H9 (cell line): ENCODE measurements around the gene SCIN. TPM values are rescaled to one million over a fixed set of nuclear protein-coding genes. Genes with fewer than 3 reads are reported as not detected.

ENCODE experiments used
- DNase-seq: peaks from one replicate; pipeline ENCODE4 v3.0.0-alpha.2; 2017
- H2AFZ ChIP-seq: one replicate; pipeline ENCODE4 v1.6.1; 2013; ENCODE audit warnings: mild to moderate bottlenecking, low read length, control low read depth, moderate library complexity
- H2AK5ac ChIP-seq: 2 replicates; pipeline ENCODE4 v1.6.1; 2013; ENCODE audit warnings: low read length, control low read depth, mixed read lengths; ENCODE audit not compliant: insufficient read length
- H2BK120ac ChIP-seq: one replicate; pipeline ENCODE4 v1.6.1; 2013; ENCODE audit warnings: low read depth, mild to moderate bottlenecking, low read length, control low read depth, inconsistent platforms; ENCODE audit not compliant: poor library complexity, severe bottlenecking
- H2BK12ac ChIP-seq: 2 replicates; pipeline ENCODE4 v1.6.1; 2013; ENCODE audit warnings: low read length, control low read depth, mixed read lengths, low read depth; ENCODE audit not compliant: insufficient read length
- H2BK15ac ChIP-seq: 2 replicates; pipeline ENCODE4 v1.6.1; 2013; ENCODE audit warnings: low read depth, low read length, control low read depth
- H2BK20ac ChIP-seq: one replicate; pipeline ENCODE4 v1.6.1; 2013; ENCODE audit warnings: low read depth, mild to moderate bottlenecking, low read length, control low read depth, inconsistent platforms; ENCODE audit not compliant: poor library complexity, severe bottlenecking
- H2BK5ac ChIP-seq: 2 replicates; pipeline ENCODE4 v1.6.1; 2013; ENCODE audit warnings: low read length, control low read depth, mixed read lengths; ENCODE audit not compliant: insufficient read length
- H3K14ac ChIP-seq: 2 replicates; pipeline ENCODE4 v1.6.1; 2013; ENCODE audit warnings: low read length, control low read depth; ENCODE audit not compliant: insufficient read depth
- H3K18ac ChIP-seq: 2 replicates; pipeline ENCODE4 v1.6.1; 2013; ENCODE audit warnings: low read depth, mild to moderate bottlenecking, mixed read lengths, low read length, control low read depth; ENCODE audit not compliant: insufficient read length
- H3K23ac ChIP-seq: 2 replicates; pipeline ENCODE4 v1.6.1; 2013; ENCODE audit warnings: low read length, control low read depth, mixed read lengths, low read depth; ENCODE audit not compliant: insufficient read length
- H3K23me2 ChIP-seq: 2 replicates; pipeline ENCODE4 v1.6.1; 2013; ENCODE audit warnings: low read depth, mild to moderate bottlenecking, mixed read lengths, low read length, control low read depth; ENCODE audit not compliant: insufficient read length, poor library complexity, severe bottlenecking
- H3K27ac ChIP-seq: 2 replicates; pipeline ENCODE4 v1.5.1; 2013; ENCODE audit warnings: low read length, control low read depth, mixed read lengths, low read depth; ENCODE audit not compliant: insufficient read length
- H3K27me3 ChIP-seq: 2 replicates; pipeline ENCODE4 v1.6.1; 2013; ENCODE audit warnings: low read length, control low read depth, inconsistent platforms; ENCODE audit not compliant: insufficient read depth
- H3K4ac ChIP-seq: 2 replicates; pipeline ENCODE4 v1.6.1; 2013; ENCODE audit warnings: low read depth, mild to moderate bottlenecking, control low read depth, inconsistent platforms, low read length, moderate library complexity
- H3K4me1 ChIP-seq: 2 replicates; pipeline ENCODE4 v1.6.1; 2013; ENCODE audit warnings: low read length, control low read depth, inconsistent platforms; ENCODE audit not compliant: insufficient read depth
- H3K4me2 ChIP-seq: 2 replicates; pipeline ENCODE4 v1.6.1; 2013; ENCODE audit warnings: low read length, control low read depth, mixed read lengths; ENCODE audit not compliant: insufficient read length, insufficient read depth
- H3K56ac ChIP-seq: 2 replicates; pipeline ENCODE4 v1.6.1; 2013; ENCODE audit warnings: low read depth, mild to moderate bottlenecking, mixed read lengths, low read length, control low read depth; ENCODE audit not compliant: insufficient read length
- H3K79me1 ChIP-seq: 2 replicates; pipeline ENCODE4 v1.6.1; 2013; ENCODE audit warnings: low read depth, mild to moderate bottlenecking, moderate library complexity, low read length, control low read depth, inconsistent platforms; ENCODE audit not compliant: insufficient read depth, poor library complexity, severe bottlenecking
- H3K79me2 ChIP-seq: 2 replicates; pipeline ENCODE4 v1.6.1; 2013; ENCODE audit warnings: low read length, control low read depth, inconsistent platforms; ENCODE audit not compliant: insufficient read depth
- H3K9ac ChIP-seq: 2 replicates; pipeline ENCODE4 v1.6.1; 2013; ENCODE audit warnings: low read length, control low read depth, mixed read lengths; ENCODE audit not compliant: insufficient read length; ENCODE audit errors: extremely low read depth
- H3K9me3 ChIP-seq: one replicate; pipeline ENCODE4 v1.6.1; 2013; ENCODE audit warnings: low read depth, low read length, inconsistent platforms; ENCODE audit not compliant: control insufficient read depth
- H3T11ph ChIP-seq: one replicate; pipeline ENCODE4 v1.6.1; 2013; ENCODE audit warnings: mild to moderate bottlenecking, low read length, control low read depth, inconsistent platforms
- H4K20me1 ChIP-seq: one replicate; pipeline ENCODE4 v1.6.1; 2013; ENCODE audit not compliant: control insufficient read depth, insufficient read length, insufficient read depth
- H4K5ac ChIP-seq: 2 replicates; pipeline ENCODE4 v1.6.1; 2013; ENCODE audit warnings: low read depth, mild to moderate bottlenecking, mixed read lengths, low read length, control low read depth; ENCODE audit not compliant: insufficient read length
- H4K8ac ChIP-seq: replicated peaks from 2 replicates; pipeline ENCODE4 v1.6.1; 2013; ENCODE audit warnings: low read length, control low read depth, mixed read lengths, low read depth; ENCODE audit not compliant: insufficient read length
- H4K91ac ChIP-seq: 2 replicates; pipeline ENCODE4 v1.6.1; 2013; ENCODE audit warnings: low read depth, mild to moderate bottlenecking, moderate library complexity, mixed read lengths, low read length, control low read depth; ENCODE audit not compliant: insufficient read length
- H3K27ac Mint-ChIP-seq, 3 experiments: 2 replicates in 2 of 3; 3 replicates in 1 of 3; pipeline ENCODE4 v1.8.0; 2020 to 2021; ENCODE audit warnings: mixed read lengths in 3 of 3, mild to moderate bottlenecking in 1 of 3, moderate library complexity in 1 of 3
- H3K27me3 Mint-ChIP-seq: 2 replicates; pipeline ENCODE4 v1.8.0; 2021; ENCODE audit warnings: low read depth, mild to moderate bottlenecking, moderate library complexity, mixed read lengths
- H3K36me3 Mint-ChIP-seq, 3 experiments: 2 replicates in 2 of 3; 3 replicates in 1 of 3; pipeline ENCODE4 v1.8.0; 2020 to 2021; ENCODE audit warnings: low read depth in 3 of 3, mixed read lengths in 3 of 3; ENCODE audit not compliant: insufficient read depth in 1 of 3
- H3K4me1 Mint-ChIP-seq, 2 experiments: 2 replicates each; pipeline ENCODE4 v1.8.0; 2020; ENCODE audit warnings: mixed read lengths in 2 of 2
- H3K4me3 Mint-ChIP-seq, 2 experiments: 2 replicates in 1 of 2; 3 replicates in 1 of 2; pipeline ENCODE4 v1.8.0; 2020 to 2021; ENCODE audit warnings: mild to moderate bottlenecking in 2 of 2, mixed read lengths in 2 of 2, moderate library complexity in 1 of 2
- H3K9me3 Mint-ChIP-seq, 2 experiments: 2 replicates in 1 of 2; 3 replicates in 1 of 2; pipeline ENCODE4 v1.8.0; 2020; ENCODE audit warnings: mild to moderate bottlenecking in 2 of 2, mixed read lengths in 2 of 2, moderate library complexity in 1 of 2
- WGBS: extraction: QIAGEN DNeasy Blood & Tissue Kit; methylation state at CpG from one replicate; pipeline ENCODE4 v1.1.7; 2013; ENCODE audit warnings: missing lambda C conversion rate, low lambda C conversion rate, mixed read lengths; ENCODE audit not compliant: insufficient read length; ENCODE audit errors: extremely low coverage; 5-methylcytosine and 5-hydroxymethylcytosine counted together
- total RNA-seq: library from RNA; stranded (reverse); gene quantifications from 2 replicates; pipeline ENCODE4 v1.2.1, GENCODE V29; 2021
- TF ChIP-seq, protein P1 (sequence below): fragments of 200-600 bp; sonication (generic); conservative IDR thresholded peaks from 3 replicates; pipeline ENCODE4 v1.8.0; 2021; ENCODE audit warnings: antibody characterized with exemption, mild to moderate bottlenecking

SCIN gene
- total RNA-seq, 1 experiment from 2014 or later, result 0.44 TPM

DNA sequence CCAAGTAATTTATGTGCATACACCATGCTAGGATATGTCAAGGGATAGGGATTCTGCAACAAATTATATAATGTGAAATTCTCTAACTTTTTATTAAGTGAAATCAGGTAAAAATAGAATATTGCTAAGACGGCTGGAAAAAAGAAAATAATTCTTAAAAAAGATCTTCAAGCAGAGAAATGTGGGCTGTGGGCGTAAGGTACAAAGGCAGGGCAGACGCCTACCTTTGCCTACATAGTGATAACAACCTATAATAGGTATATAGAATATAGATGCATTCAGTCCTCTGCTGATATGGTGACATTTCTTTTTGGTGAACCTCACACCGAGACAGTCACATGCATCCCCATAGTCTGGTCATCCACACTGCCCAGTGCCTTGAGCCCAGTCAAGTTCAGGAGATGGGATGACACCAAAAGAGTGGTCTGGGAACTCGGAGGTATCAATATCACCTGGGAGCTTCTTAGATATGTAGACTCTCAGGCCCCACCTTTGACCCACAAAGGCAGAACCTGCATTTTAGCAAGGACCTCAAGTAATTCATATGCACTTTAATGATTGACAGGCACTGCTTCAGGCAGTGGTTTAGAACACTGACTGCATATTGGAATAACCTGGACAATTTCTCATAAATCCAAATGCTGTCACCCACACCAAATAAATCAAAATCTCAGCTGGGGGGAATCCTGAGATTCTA lies 59.4 kb downstream of the SCIN start:
- no peak overlapping the region for H2BK15ac ChIP-seq
- no peak overlapping the region for H3K4me3 Mint-ChIP-seq
- no peaks in the 10 kb centered on the region for H3K27me3 Mint-ChIP-seq
- no CpG with 5 or more reads among the region's 5 CpGs for WGBS
- H4K8ac ChIP-seq, result no peak overlapping the region
- H3K79me1 ChIP-seq, result no peaks in the 10 kb centered on the region
- no peak overlapping the region for H3K4me2 ChIP-seq
- H4K91ac ChIP-seq, result no peak overlapping the region
- H2BK12ac ChIP-seq, result no peak overlapping the region
- no peak overlapping the region for H2BK5ac ChIP-seq
- no peak overlapping the region for H3K9ac ChIP-seq
- no peak overlapping the region for H3K4ac ChIP-seq
- 0 out of 4 replicates have a peak, but pooled peaks cover 0 to 2% of the 10 kb centered on the region in 2 experiments for H3K4me1 Mint-ChIP-seq
- no peak overlapping the region for H3T11ph ChIP-seq
- no peak overlapping the region for H3K18ac ChIP-seq
- H4K20me1 ChIP-seq, result no peaks in the 10 kb centered on the region
- no peak overlapping the region for H2AFZ ChIP-seq
- no peak overlapping the region for H3K27ac ChIP-seq
- H3K9me3 ChIP-seq, result no peaks in the 10 kb centered on the region
- no peaks in the 10 kb centered on the region for H3K36me3 Mint-ChIP-seq
- H3K9me3 Mint-ChIP-seq, result no peaks in the 10 kb centered on the region
- no peak overlapping the region for H3K23ac ChIP-seq
- H2BK20ac ChIP-seq, result no peak overlapping the region
- no peak overlapping the region for H4K5ac ChIP-seq
- H3K27ac Mint-ChIP-seq, result no peak overlapping the region
- H3K56ac ChIP-seq, result no peak overlapping the region
- no peak overlapping the region for H3K14ac ChIP-seq
- no peak overlapping the region for H2AK5ac ChIP-seq
- no peaks in the 10 kb centered on the region for H3K79me2 ChIP-seq
- H3K23me2 ChIP-seq, result no peaks in the 10 kb centered on the region
- H3K27me3 ChIP-seq, result no peaks in the 10 kb centered on the region
- no peaks in the 10 kb centered on the region for H3K4me1 ChIP-seq
- no peak for DNase-seq
- no peak overlapping the region for H2BK120ac ChIP-seq
- TF ChIP-seq, protein P1, sequence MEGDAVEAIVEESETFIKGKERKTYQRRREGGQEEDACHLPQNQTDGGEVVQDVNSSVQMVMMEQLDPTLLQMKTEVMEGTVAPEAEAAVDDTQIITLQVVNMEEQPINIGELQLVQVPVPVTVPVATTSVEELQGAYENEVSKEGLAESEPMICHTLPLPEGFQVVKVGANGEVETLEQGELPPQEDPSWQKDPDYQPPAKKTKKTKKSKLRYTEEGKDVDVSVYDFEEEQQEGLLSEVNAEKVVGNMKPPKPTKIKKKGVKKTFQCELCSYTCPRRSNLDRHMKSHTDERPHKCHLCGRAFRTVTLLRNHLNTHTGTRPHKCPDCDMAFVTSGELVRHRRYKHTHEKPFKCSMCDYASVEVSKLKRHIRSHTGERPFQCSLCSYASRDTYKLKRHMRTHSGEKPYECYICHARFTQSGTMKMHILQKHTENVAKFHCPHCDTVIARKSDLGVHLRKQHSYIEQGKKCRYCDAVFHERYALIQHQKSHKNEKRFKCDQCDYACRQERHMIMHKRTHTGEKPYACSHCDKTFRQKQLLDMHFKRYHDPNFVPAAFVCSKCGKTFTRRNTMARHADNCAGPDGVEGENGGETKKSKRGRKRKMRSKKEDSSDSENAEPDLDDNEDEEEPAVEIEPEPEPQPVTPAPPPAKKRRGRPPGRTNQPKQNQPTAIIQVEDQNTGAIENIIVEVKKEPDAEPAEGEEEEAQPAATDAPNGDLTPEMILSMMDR, result no peak
